Thymus (tissue), 11 donors: ENCODE data around the gene UTP3. TPM values are rescaled to one million over a fixed set of nuclear protein-coding genes. Genes with fewer than 3 reads are reported as not detected.
"Not testable (repeated sequence)": the region's sequence is repeated elsewhere in the genome, so short reads cannot be mapped to it uniquely, and the experiment has no call there.

ENCODE experiments used
- DNase-seq, 9 donors: peaks; one replicate each; pipeline ENCODE4 v3.0.0-alpha.2; 2013; ENCODE audit warnings: low spot score in 9 of 9, low read depth in 6 of 9, missing footprints in 1 of 9
- H3K27ac ChIP-seq, 2 donors: one replicate each; pipeline ENCODE4 v1.5.1; 2013; ENCODE audit warnings: control low read depth in 1 of 2, low read depth in 1 of 2, low read length in 1 of 2, mild to moderate bottlenecking in 1 of 2, moderate library complexity in 1 of 2
- H3K27me3 ChIP-seq, 2 donors: one replicate each; pipeline ENCODE4 v1.5.1; 2013; ENCODE audit warnings: low read length in 1 of 2; ENCODE audit not compliant: control insufficient read depth in 2 of 2, insufficient read depth in 1 of 2
- H3K36me3 ChIP-seq, 2 donors: one replicate each; pipeline ENCODE4 v1.5.1; 2013; ENCODE audit warnings: low read length in 1 of 2, mild to moderate bottlenecking in 1 of 2, moderate library complexity in 1 of 2; ENCODE audit not compliant: control insufficient read depth in 2 of 2, insufficient read depth in 2 of 2
- H3K4me1 ChIP-seq, 2 donors: one replicate each; pipeline ENCODE4 v1.5.1; 2013; ENCODE audit warnings: low read length in 2 of 2; ENCODE audit not compliant: control insufficient read depth in 2 of 2, insufficient read depth in 2 of 2
- H3K4me3 ChIP-seq, 2 donors: one replicate each; pipeline ENCODE4 v1.5.1; 2013; ENCODE audit warnings: low read length in 2 of 2, control low read depth in 1 of 2, mild to moderate bottlenecking in 1 of 2
- H3K9me3 ChIP-seq, 2 donors: one replicate each; pipeline ENCODE4 v1.5.1; 2013; ENCODE audit warnings: low read length in 1 of 2, mild to moderate bottlenecking in 1 of 2; ENCODE audit not compliant: control insufficient read depth in 2 of 2, insufficient read depth in 1 of 2
- WGBS: extraction: QIAGEN DNeasy Blood & Tissue Kit; methylation state at CpG from one replicate; pipeline ENCODE4 v1.1.7; 2013; 5-methylcytosine and 5-hydroxymethylcytosine counted together
- polyA plus RNA-seq: library from polyadenylated mRNA; stranded (reverse); fragments of 200-250 nt; gene quantifications from one replicate; pipeline ENCODE4 v1.2.3, GENCODE V29; 2013
- total RNA-seq: library from RNA; stranded (reverse); fragments of 120-200 nt; gene quantifications from one replicate; pipeline ENCODE4 v1.2.4, GENCODE V29; 2013
- donor health status: healthy.

UTP3 gene
- total and polyA plus RNA-seq, 2 donors, result 30.5 to 53.9 TPM

GRCh38 chr4:70660106-70660505 is 28.2 kb upstream of the UTP3 start:
- 81% methylated on average over 4 of the region's 4 CpGs for WGBS
- no peaks in the 10 kb centered on the region for H3K27me3 ChIP-seq
- DNase-seq, result peak in 1 of 9 donors; percentile 19
- no peaks in the 10 kb centered on the region for H3K9me3 ChIP-seq
- H3K36me3 ChIP-seq, result no peaks in the 10 kb centered on the region
- no peaks in the 10 kb centered on the region for H3K4me1 ChIP-seq
- no peak overlapping the region for H3K27ac ChIP-seq
- no peak overlapping the region for H3K4me3 ChIP-seq

GRCh38 chr4:70661309-70661922 is 26.9 kb upstream of the UTP3 start:
- not testable (repeated sequence) for H3K9me3 ChIP-seq, DNase-seq, H3K27me3 ChIP-seq, H3K4me1 ChIP-seq, H3K4me3 ChIP-seq, H3K27ac ChIP-seq, H3K36me3 ChIP-seq
- 77% methylated on average over 5 of the region's 5 CpGs for WGBS

- Histone ChIP-seq H3K4me1 (peaks cover 2 to 6% of the 10 kb centered on the region in 2 donors), H3K36me3 (no peaks in the 10 kb centered on the region), H3K27me3 (no peaks in the 10 kb centered on the region), H3K4me3 (no peak within 1 kb of the TSS), H3K27ac (peak within 1 kb of the TSS in 1 of 2 donors; percentile 28), H3K9me3 (no peaks in the 10 kb centered on the region)
- DNase-seq, result peak in 1 of 9 donors; percentile 30
- WGBS, result 38% methylated on average over 1 of the region's 1 CpG
Measured at GRCh38 chr4:70666369-70666768, 22.0 kb upstream of the UTP3 start, which contains the start of gene JCHAIN. TSS of gene JCHAIN (minus strand) at chr4:70666508. CDS start at chr4:70666490, 18 bp downstream.

- H3K4me3 ChIP-seq, result no peak overlapping the region
- H3K27ac ChIP-seq, result no peak overlapping the region
- no peaks in the 10 kb centered on the region for H3K9me3 ChIP-seq
- WGBS, result 44% methylated on average over 3 of the region's 3 CpGs
- H3K27me3 ChIP-seq, result no peaks in the 10 kb centered on the region
- DNase-seq, result peak in 1 of 9 donors; percentile 51
- peaks cover 2 to 6% of the 10 kb centered on the region in 2 donors for H3K4me1 ChIP-seq
- no peaks in the 10 kb centered on the region for H3K36me3 ChIP-seq
Measured at GRCh38 chr4:70667740-70668535, 20.4 kb upstream of the UTP3 start.

- Histone ChIP-seq H3K4me3 (no peak overlapping the region), H3K4me1 (peaks cover 2 to 6% of the 10 kb centered on the region in 2 donors), H3K9me3 (no peaks in the 10 kb centered on the region), H3K27me3 (no peaks in the 10 kb centered on the region), H3K27ac (no peak overlapping the region), H3K36me3 (no peaks in the 10 kb centered on the region)
- WGBS, result 97% methylated on average over 5 of the region's 5 CpGs
- DNase-seq, result no peak
Measured at GRCh38 chr4:70670332-70671014, 17.9 kb upstream of the UTP3 start.

GRCh38 chr4:70671091-70671490 is 17.2 kb upstream of the UTP3 start:
- WGBS, result 96% methylated on average over 2 of the region's 2 CpGs
- no peak overlapping the region for H3K4me3 ChIP-seq
- no peak for DNase-seq
- peaks cover 2 to 7% of the 10 kb centered on the region in 2 donors for H3K4me1 ChIP-seq
- H3K27ac ChIP-seq, result no peak overlapping the region
- no peaks in the 10 kb centered on the region for H3K36me3 ChIP-seq
- no peaks in the 10 kb centered on the region for H3K27me3 ChIP-seq
- no peaks in the 10 kb centered on the region for H3K9me3 ChIP-seq

- no peak overlapping the region for H3K4me3 ChIP-seq
- no peaks in the 10 kb centered on the region for H3K9me3 ChIP-seq
- no peak overlapping the region for H3K27ac ChIP-seq
- H3K27me3 ChIP-seq, result no peaks in the 10 kb centered on the region
- H3K4me1 ChIP-seq, result peaks cover 10 to 20% of the 10 kb centered on the region in 2 donors
- no peaks in the 10 kb centered on the region for H3K36me3 ChIP-seq
- no peak for DNase-seq
Measured at GRCh38 chr4:70674191-70674590, 14.1 kb upstream of the UTP3 start.

- Histone ChIP-seq H3K4me1 (peaks cover 10 to 24% of the 10 kb centered on the region in 2 donors), H3K4me3 (no peak overlapping the region), H3K27ac (no peak overlapping the region), H3K27me3 (no peaks in the 10 kb centered on the region), H3K36me3 (no peaks in the 10 kb centered on the region), H3K9me3 (no peaks in the 10 kb centered on the region)
- 65% methylated on average over 1 of the region's 1 CpG for WGBS
- no peak for DNase-seq
Measured at GRCh38 chr4:70674731-70675130, 13.6 kb upstream of the UTP3 start.

GRCh38 chr4:70676554-70677090 is 11.7 kb upstream of the UTP3 start:
- no peak overlapping the region for H3K4me3 ChIP-seq
- DNase-seq, result peak in 1 of 9 donors; percentile 29
- peaks cover 10 to 29% of the 10 kb centered on the region in 2 donors for H3K4me1 ChIP-seq
- no peaks in the 10 kb centered on the region for H3K36me3 ChIP-seq
- no peak overlapping the region for H3K27ac ChIP-seq
- 50% methylated on average over 6 of the region's 6 CpGs for WGBS
- H3K27me3 ChIP-seq, result no peaks in the 10 kb centered on the region
- no peaks in the 10 kb centered on the region for H3K9me3 ChIP-seq
